HEK293 (cell line): ENCODE measurements around the gene CSRP2.

Experiments
- CTCF ChIA-PET: fragments of 350-600 bp; formaldehyde crosslinking; extraction: SDS; loops from one replicate; lab custom pipeline; 2021; ENCODE audit warnings: antibody characterized with exemption; lab: Yijun Ruan, JAX
- POLR2A ChIA-PET: fragments of 300-600 bp; formaldehyde crosslinking; extraction: SDS; loops from one replicate; lab custom pipeline; 2020; ENCODE audit warnings: antibody characterized with exemption, inconsistent platforms; lab: Yijun Ruan, JAX
- H3K27ac ChIP-seq: fragments of 200-500 bp; sonication (Bioruptor generic); 2 replicates; pipeline ENCODE4 v1.5.1; 2014; ENCODE audit warnings: low read depth, low read length, control low read depth, inconsistent platforms; ENCODE audit errors: extremely low read depth
- H3K36me3 ChIP-seq, 2 experiments: fragments of 200-500 bp in 1 of 2; sonication (Bioruptor generic) in 1 of 2; 1 replicate in 1 of 2; 2 replicates in 1 of 2; pipeline ENCODE4 v1.5.1; 2014 to 2017; ENCODE audit warnings: inconsistent platforms in 2 of 2, low read length in 2 of 2; ENCODE audit not compliant: control insufficient read depth in 2 of 2, insufficient read depth in 1 of 2
- H3K4me1 ChIP-seq: fragments of 200-500 bp; sonication (Bioruptor generic); 2 replicates; pipeline ENCODE4 v1.5.1; 2014; ENCODE audit warnings: mild to moderate bottlenecking, low read length, inconsistent platforms; ENCODE audit not compliant: control insufficient read depth, insufficient read depth
- H3K4me3 ChIP-seq: 2 replicates; pipeline ENCODE4 v1.5.1; 2011; ENCODE audit warnings: low read depth, mild to moderate bottlenecking, control low read depth, low read length, moderate library complexity
- H3K9me3 ChIP-seq: fragments of 200-500 bp; sonication (Bioruptor generic); 2 replicates; pipeline ENCODE4 v1.5.1; 2014; ENCODE audit warnings: low read depth, low read length, inconsistent platforms; ENCODE audit not compliant: control insufficient read depth, insufficient read depth
- GFI1B ChIP-seq: fragments of 450-650 bp; formaldehyde crosslinking; IDR thresholded peaks from 2 replicates; pipeline ENCODE4 v1.5.1; 2016; ENCODE audit warnings: missing biosample characterization, missing genetic modification characterization
- GLI4 ChIP-seq: fragments of 450-650 bp; formaldehyde crosslinking; IDR thresholded peaks from 2 replicates; pipeline ENCODE4 v1.5.1; 2016; ENCODE audit warnings: missing biosample characterization, missing genetic modification characterization
- KLF1 ChIP-seq: fragments of 450-650 bp; formaldehyde crosslinking; IDR thresholded peaks from 2 replicates; pipeline ENCODE4 v1.5.1; 2016; ENCODE audit warnings: missing biosample characterization, missing genetic modification characterization
- KLF7 ChIP-seq: fragments of 450-650 bp; formaldehyde crosslinking; IDR thresholded peaks from 2 replicates; pipeline ENCODE4 v1.5.1; 2016; ENCODE audit warnings: missing biosample characterization, missing genetic modification characterization, borderline replicate concordance
- ZBTB21 ChIP-seq: fragments of 450-650 bp; formaldehyde crosslinking; IDR thresholded peaks from 2 replicates; pipeline ENCODE4 v1.5.1; 2017; ENCODE audit warnings: missing biosample characterization, missing genetic modification characterization
- ZBTB48 ChIP-seq: fragments of 450-650 bp; formaldehyde crosslinking; IDR thresholded peaks from 2 replicates; pipeline ENCODE4 v1.5.1; 2016; ENCODE audit warnings: missing biosample characterization, missing genetic modification characterization
- ZNF155 ChIP-seq: fragments of 450-650 bp; formaldehyde crosslinking; IDR thresholded peaks from 2 replicates; pipeline ENCODE4 v1.5.1; 2016; ENCODE audit warnings: missing biosample characterization, missing genetic modification characterization
- ZNF16 ChIP-seq: fragments of 450-650 bp; formaldehyde crosslinking; IDR thresholded peaks from 2 replicates; pipeline ENCODE4 v1.5.1; 2016; ENCODE audit warnings: low read depth, missing biosample characterization, missing genetic modification characterization
- ZNF184 ChIP-seq: fragments of 450-650 bp; IDR thresholded peaks from 2 replicates; pipeline ENCODE4 v1.5.1; 2018; ENCODE audit warnings: missing biosample characterization, mild to moderate bottlenecking, missing genetic modification characterization
- ZNF341 ChIP-seq: fragments of 450-650 bp; formaldehyde crosslinking; IDR thresholded peaks from 2 replicates; pipeline ENCODE4; 2016; ENCODE audit warnings: low read depth, missing biosample characterization, missing genetic modification characterization
- ZNF423 ChIP-seq: fragments of 450-650 bp; formaldehyde crosslinking; IDR thresholded peaks from 2 replicates; pipeline ENCODE4 v1.5.1; 2016; ENCODE audit warnings: missing biosample characterization, missing genetic modification characterization
- ZNF433 ChIP-seq: fragments of 450-650 bp; formaldehyde crosslinking; IDR thresholded peaks from 2 replicates; pipeline ENCODE4 v1.5.1; 2016; ENCODE audit warnings: missing biosample characterization, missing genetic modification characterization, low read depth
- ZNF677 ChIP-seq: fragments of 450-650 bp; IDR thresholded peaks from 2 replicates; pipeline ENCODE4 v1.5.0; 2018; ENCODE audit warnings: missing biosample characterization, mild to moderate bottlenecking, missing genetic modification characterization, moderate library complexity
- ZNF707 ChIP-seq: fragments of 450-650 bp; formaldehyde crosslinking; IDR thresholded peaks from 2 replicates; pipeline ENCODE4 v1.5.1; 2016; ENCODE audit warnings: missing biosample characterization, missing genetic modification characterization
- ZNF777 ChIP-seq: fragments of 450-650 bp; formaldehyde crosslinking; IDR thresholded peaks from 2 replicates; pipeline ENCODE4 v1.5.1; 2017; ENCODE audit warnings: missing biosample characterization, missing genetic modification characterization, borderline replicate concordance
- TF ChIP-seq, protein P1 (sequence below): fragments of 450-650 bp; formaldehyde crosslinking; IDR thresholded peaks from 2 replicates; pipeline ENCODE4 v1.5.1; 2016; ENCODE audit warnings: missing biosample characterization, missing genetic modification characterization
- TF ChIP-seq, protein P2 (sequence below): fragments of 450-650 bp; IDR thresholded peaks from 2 replicates; pipeline ENCODE4 v1.5.1; 2018; ENCODE audit warnings: missing biosample characterization, mild to moderate bottlenecking, missing genetic modification characterization
- TF ChIP-seq, protein P3 (sequence below): fragments of 450-650 bp; formaldehyde crosslinking; IDR thresholded peaks from 2 replicates; pipeline ENCODE4 v1.5.1; 2016; ENCODE audit warnings: missing biosample characterization, missing genetic modification characterization
- TF ChIP-seq, protein P4 (sequence below): fragments of 450-650 bp; formaldehyde crosslinking; IDR thresholded peaks from 2 replicates; pipeline ENCODE4 v1.5.1; 2016; ENCODE audit warnings: missing biosample characterization, missing genetic modification characterization

Gene CSRP2

DNA sequence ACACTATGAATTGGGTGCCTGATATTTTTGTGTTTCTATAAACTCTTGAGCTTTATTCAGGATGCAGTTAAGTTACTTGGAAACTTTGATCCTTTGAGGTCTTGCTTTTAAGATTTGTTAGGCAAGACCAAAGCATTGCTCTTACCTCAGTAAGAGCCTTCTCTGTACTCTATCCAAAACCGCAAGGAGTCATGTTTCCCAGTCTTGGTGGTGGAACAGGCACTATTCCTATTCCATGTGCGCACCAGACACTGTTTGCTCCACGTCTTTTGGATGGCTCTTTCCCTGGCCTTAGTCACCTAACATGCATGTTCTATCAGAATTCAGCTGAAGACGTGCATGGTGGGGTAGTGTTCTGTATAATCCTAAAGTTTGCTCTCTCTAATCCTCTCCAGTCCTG, 23.5 kb downstream of the CSRP2 start:
- CTCF ChIA-PET = interaction anchor here (0.6 to 1.9 kb wide), 2 partner anchors 156 to 234 kb away, joined by 3 to 14 read pairs; no protein-coding TSS in a partner anchor
- no peak overlapping the region for H3K27ac ChIP-seq
- POLR2A ChIA-PET = no interaction called here
- no peaks in the 10 kb centered on the region for H3K4me1 ChIP-seq
- peaks cover 16 to 61% of the 10 kb centered on the region in 2 experiments for H3K36me3 ChIP-seq
- TF ChIP-seq, protein P1, sequence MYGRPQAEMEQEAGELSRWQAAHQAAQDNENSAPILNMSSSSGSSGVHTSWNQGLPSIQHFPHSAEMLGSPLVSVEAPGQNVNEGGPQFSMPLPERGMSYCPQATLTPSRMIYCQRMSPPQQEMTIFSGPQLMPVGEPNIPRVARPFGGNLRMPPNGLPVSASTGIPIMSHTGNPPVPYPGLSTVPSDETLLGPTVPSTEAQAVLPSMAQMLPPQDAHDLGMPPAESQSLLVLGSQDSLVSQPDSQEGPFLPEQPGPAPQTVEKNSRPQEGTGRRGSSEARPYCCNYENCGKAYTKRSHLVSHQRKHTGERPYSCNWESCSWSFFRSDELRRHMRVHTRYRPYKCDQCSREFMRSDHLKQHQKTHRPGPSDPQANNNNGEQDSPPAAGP (tag by site-specific recombination) = no peak
- no peak for TF ChIP-seq GLI4 (tag by site-specific recombination)
- TF ChIP-seq, all 188 proteins: peak for 0
- Histone ChIP-seq H3K4me3 (no peak overlapping the region), H3K9me3 (no peaks in the 10 kb centered on the region)

DNA sequence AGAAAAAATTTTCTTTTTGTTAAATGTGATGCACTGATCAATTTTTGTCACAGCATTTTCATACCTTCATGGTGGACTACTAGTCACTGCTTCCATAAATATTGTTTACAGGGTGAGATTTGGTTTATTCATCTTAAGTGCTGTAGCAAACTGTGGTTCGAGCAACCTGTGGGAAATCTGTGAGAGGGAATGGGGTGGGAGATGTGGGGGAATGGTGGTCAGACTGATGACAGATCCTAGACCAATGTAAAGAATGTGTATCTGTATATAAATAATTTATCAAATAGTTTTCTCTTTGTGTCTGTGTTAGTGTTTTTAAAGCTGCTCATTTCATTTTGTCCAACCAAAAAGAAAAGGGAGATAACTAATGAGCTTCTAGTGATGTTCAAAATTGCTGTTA, 26.7 kb downstream of the CSRP2 start:
- no peaks in the 10 kb centered on the region for H3K4me1 ChIP-seq
- H3K36me3 ChIP-seq = peaks cover 15 to 47% of the 10 kb centered on the region in 2 experiments
- CTCF ChIA-PET = interaction anchor here (1.1 kb wide), 1 partner anchor 15 kb away, joined by 3 read pairs; no protein-coding TSS in a partner anchor
- H3K4me3 ChIP-seq = no peak overlapping the region
- POLR2A ChIA-PET = no interaction called here
- no peak overlapping the region for H3K27ac ChIP-seq
- H3K9me3 ChIP-seq = no peaks in the 10 kb centered on the region
- TF ChIP-seq, protein P2, sequence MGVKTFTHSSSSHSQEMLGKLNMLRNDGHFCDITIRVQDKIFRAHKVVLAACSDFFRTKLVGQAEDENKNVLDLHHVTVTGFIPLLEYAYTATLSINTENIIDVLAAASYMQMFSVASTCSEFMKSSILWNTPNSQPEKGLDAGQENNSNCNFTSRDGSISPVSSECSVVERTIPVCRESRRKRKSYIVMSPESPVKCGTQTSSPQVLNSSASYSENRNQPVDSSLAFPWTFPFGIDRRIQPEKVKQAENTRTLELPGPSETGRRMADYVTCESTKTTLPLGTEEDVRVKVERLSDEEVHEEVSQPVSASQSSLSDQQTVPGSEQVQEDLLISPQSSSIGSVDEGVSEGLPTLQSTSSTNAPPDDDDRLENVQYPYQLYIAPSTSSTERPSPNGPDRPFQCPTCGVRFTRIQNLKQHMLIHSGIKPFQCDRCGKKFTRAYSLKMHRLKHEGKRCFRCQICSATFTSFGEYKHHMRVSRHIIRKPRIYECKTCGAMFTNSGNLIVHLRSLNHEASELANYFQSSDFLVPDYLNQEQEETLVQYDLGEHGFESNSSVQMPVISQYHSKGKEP (tag by site-specific recombination) = no peak
- TF ChIP-seq, protein P3, sequence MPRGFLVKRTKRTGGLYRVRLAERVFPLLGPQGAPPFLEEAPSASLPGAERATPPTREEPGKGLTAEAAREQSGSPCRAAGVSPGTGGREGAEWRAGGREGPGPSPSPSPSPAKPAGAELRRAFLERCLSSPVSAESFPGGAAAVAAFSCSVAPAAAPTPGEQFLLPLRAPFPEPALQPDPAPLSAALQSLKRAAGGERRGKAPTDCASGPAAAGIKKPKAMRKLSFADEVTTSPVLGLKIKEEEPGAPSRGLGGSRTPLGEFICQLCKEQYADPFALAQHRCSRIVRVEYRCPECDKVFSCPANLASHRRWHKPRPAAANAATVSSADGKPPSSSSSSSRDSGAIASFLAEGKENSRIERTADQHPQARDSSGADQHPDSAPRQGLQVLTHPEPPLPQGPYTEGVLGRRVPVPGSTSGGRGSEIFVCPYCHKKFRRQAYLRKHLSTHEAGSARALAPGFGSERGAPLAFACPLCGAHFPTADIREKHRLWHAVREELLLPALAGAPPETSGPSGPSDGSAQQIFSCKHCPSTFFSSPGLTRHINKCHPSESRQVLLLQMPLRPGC (tag by site-specific recombination) = no peak

DNA sequence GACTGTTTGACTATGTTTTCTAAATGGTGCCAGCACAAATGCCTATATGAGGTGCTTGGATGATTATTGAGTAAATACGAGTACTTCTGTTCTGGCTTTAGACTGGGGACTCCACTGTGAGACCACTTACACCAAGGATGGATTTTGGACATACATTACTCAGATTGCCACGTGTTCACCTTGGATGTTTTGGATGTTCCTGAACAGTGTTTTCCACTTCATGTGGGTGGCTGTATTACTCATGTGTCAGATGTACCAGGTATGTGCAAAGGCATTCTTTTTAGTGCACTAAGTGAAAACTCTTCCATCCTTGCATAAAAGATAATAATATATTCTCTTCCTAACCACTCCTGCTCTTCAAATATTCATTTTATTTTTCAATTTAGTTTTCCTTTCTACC, 30.7 kb downstream of the CSRP2 start:
- Histone ChIP-seq H3K4me3 (no peak overlapping the region), H3K36me3 (peaks cover 12 to 25% of the 10 kb centered on the region in 2 experiments), H3K4me1 (no peaks in the 10 kb centered on the region), H3K9me3 (no peaks in the 10 kb centered on the region), H3K27ac (no peak overlapping the region)
- CTCF ChIA-PET = no interaction called here
- no peak for TF ChIP-seq ZNF16 (tag by site-specific recombination)
- TF ChIP-seq ZNF677 = no peak
- no peak for TF ChIP-seq KLF7 (tag by site-specific recombination)
- POLR2A ChIA-PET = no interaction called here

DNA sequence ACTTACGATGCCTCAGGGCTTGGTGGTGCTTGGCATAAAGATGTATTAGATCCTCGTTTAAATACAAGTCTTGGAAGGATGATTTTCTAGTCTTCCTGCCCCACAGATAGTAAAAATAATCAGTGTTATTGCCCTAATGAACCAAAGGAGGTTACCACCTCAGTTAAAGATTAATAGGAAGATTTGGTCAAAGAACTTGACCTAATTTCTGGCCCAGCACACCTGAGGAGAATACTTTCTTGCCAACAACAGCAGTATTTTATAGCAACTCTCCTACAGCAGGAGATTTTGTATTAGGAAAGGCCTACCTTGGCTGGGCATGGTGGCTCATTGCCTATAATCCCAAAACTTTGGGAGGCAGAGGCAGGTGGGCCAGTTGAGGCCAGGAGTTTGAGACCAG, 31.6 kb downstream of the CSRP2 start:
- no peak overlapping the region for H3K4me3 ChIP-seq
- H3K36me3 ChIP-seq = peaks cover 12 to 30% of the 10 kb centered on the region in 2 experiments
- ChIA-PET CTCF (interaction anchor here (0.6 to 0.9 kb wide), 3 partner anchors 19 to 452 kb away, joined by 3 read pairs; no protein-coding TSS in a partner anchor), POLR2A (no interaction called here)
- no peak overlapping the region for H3K27ac ChIP-seq
- H3K4me1 ChIP-seq = no peaks in the 10 kb centered on the region
- H3K9me3 ChIP-seq = no peaks in the 10 kb centered on the region
- TF ChIP-seq ZNF341 (tag by site-specific recombination) = no peak
- TF ChIP-seq ZNF707 (tag by site-specific recombination) = no peak
- no peak for TF ChIP-seq ZNF777 (tag by site-specific recombination)
- no peak for TF ChIP-seq ZNF423 (tag by site-specific recombination)
- no peak for TF ChIP-seq ZNF433 (tag by site-specific recombination)
- TF ChIP-seq ZBTB48 (tag by site-specific recombination) = no peak
- no peak for TF ChIP-seq ZNF155 (tag by site-specific recombination)
- no peak for TF ChIP-seq KLF1 (tag by site-specific recombination)
- TF ChIP-seq, protein P4, sequence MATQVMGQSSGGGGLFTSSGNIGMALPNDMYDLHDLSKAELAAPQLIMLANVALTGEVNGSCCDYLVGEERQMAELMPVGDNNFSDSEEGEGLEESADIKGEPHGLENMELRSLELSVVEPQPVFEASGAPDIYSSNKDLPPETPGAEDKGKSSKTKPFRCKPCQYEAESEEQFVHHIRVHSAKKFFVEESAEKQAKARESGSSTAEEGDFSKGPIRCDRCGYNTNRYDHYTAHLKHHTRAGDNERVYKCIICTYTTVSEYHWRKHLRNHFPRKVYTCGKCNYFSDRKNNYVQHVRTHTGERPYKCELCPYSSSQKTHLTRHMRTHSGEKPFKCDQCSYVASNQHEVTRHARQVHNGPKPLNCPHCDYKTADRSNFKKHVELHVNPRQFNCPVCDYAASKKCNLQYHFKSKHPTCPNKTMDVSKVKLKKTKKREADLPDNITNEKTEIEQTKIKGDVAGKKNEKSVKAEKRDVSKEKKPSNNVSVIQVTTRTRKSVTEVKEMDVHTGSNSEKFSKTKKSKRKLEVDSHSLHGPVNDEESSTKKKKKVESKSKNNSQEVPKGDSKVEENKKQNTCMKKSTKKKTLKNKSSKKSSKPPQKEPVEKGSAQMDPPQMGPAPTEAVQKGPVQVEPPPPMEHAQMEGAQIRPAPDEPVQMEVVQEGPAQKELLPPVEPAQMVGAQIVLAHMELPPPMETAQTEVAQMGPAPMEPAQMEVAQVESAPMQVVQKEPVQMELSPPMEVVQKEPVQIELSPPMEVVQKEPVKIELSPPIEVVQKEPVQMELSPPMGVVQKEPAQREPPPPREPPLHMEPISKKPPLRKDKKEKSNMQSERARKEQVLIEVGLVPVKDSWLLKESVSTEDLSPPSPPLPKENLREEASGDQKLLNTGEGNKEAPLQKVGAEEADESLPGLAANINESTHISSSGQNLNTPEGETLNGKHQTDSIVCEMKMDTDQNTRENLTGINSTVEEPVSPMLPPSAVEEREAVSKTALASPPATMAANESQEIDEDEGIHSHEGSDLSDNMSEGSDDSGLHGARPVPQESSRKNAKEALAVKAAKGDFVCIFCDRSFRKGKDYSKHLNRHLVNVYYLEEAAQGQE (tag by site-specific recombination) = no peak
- no peak for TF ChIP-seq ZNF184 (tag by site-specific recombination)
- no peak for TF ChIP-seq GFI1B (tag by site-specific recombination)
- TF ChIP-seq ZBTB21 (tag by site-specific recombination) = no peak
